GM12865 (cell line): ENCODE data around the gene ATF7.
"Not testable (repeated sequence)": the region's sequence is repeated elsewhere in the genome, so short reads cannot be mapped to it uniquely, and the experiment has no call there.

Experiments
- DNase-seq: peaks from one replicate; pipeline ENCODE4 v3.0.0; 2010; ENCODE audit warnings: low read depth
- H3K4me3 ChIP-seq: 2 replicates; pipeline ENCODE4 v1.5.1; 2011; ENCODE audit warnings: mild to moderate bottlenecking, low read depth, low read length, control low read depth
- CTCF ChIP-seq: IDR thresholded peaks from 2 replicates; pipeline ENCODE4 v1.5.1; 2011; ENCODE audit warnings: low read length, control low read depth, low read depth, inconsistent platforms; ENCODE audit not compliant: insufficient read depth; ENCODE audit errors: missing control alignments

Gene ATF7

GRCh38 chr12:53483979-53484377 lies 142.2 kb downstream of the ATF7 start:
- H3K4me3 ChIP-seq: no peak overlapping the region
- TF ChIP-seq CTCF: no peak
- DNase-seq: peak; percentile 26

- TF ChIP-seq CTCF: no peak
- no peak overlapping the region for H3K4me3 ChIP-seq
- peak; percentile 33 for DNase-seq
These were observed 142.8 kb downstream of the ATF7 start for GRCh38 chr12:53483225-53483978.

GRCh38 chr12:53482626-53483168 lies 143.5 kb downstream of the ATF7 start:
- no peak for TF ChIP-seq CTCF
- no peak overlapping the region for H3K4me3 ChIP-seq
- no peak for DNase-seq

GRCh38 chr12:53481939-53482586 lies 144.1 kb downstream of the ATF7 start:
- peak; percentile 54 for DNase-seq
- H3K4me3 ChIP-seq: no peak overlapping the region
- peak; percentile 18 for TF ChIP-seq CTCF

GRCh38 chr12:53481458-53481857 lies 144.7 kb downstream of the ATF7 start:
- H3K4me3 ChIP-seq, DNase-seq: not testable (repeated sequence)

GRCh38 chr12:53480491-53481442 lies 145.4 kb downstream of the ATF7 start:
- no peak for TF ChIP-seq CTCF
- H3K4me3 ChIP-seq: no peak overlapping the region
- no peak for DNase-seq

- TF ChIP-seq CTCF: no peak
These were observed 146.9 kb downstream of the ATF7 start for GRCh38 chr12:53479331-53479730.

More at GRCh38 chr12:53479331-53479730, 146.9 kb downstream of the ATF7 start:
- no peak for DNase-seq
- H3K4me3 ChIP-seq: no peak overlapping the region
